Lung (tissue), 12 donors: ENCODE data around the gene HSPG2. TPM values are rescaled to one million over a fixed set of nuclear protein-coding genes. Genes with fewer than 3 reads are reported as not detected.

Source experiments
- ATAC-seq: fragments of 200-7000 bp; cut with Tn5 transposase; one replicate; pipeline ENCODE4 v1.9.1; 2020; ENCODE audit warnings: moderate number of reproducible peaks; ENCODE audit not compliant: insufficient read depth, low FRiP score
- DNase-seq, 3 donors: peaks; one replicate each; pipeline ENCODE4 v3.0.0-alpha.2; 2013 to 2017
- H3K27ac ChIP-seq, 2 donors: one replicate each; pipeline ENCODE4 v1.5.1; 2013; ENCODE audit warnings: mild to moderate bottlenecking in 2 of 2, moderate library complexity in 2 of 2, control low read depth in 1 of 2, inconsistent platforms in 1 of 2, low read depth in 1 of 2, low read length in 1 of 2
- H3K27me3 ChIP-seq, 3 donors: one replicate each; pipeline ENCODE4 v1.5.1; 2013; ENCODE audit warnings: low read length in 2 of 3; ENCODE audit not compliant: control insufficient read depth in 3 of 3, insufficient read depth in 3 of 3
- H3K36me3 ChIP-seq, 4 donors: one replicate each; pipeline ENCODE4 v1.5.1; 2013; ENCODE audit warnings: low read length in 4 of 4, mild to moderate bottlenecking in 1 of 4, moderate library complexity in 1 of 4; ENCODE audit not compliant: control insufficient read depth in 4 of 4, insufficient read depth in 4 of 4
- H3K4me1 ChIP-seq, 5 donors: one replicate each; pipeline ENCODE4 v1.5.1; 2013; ENCODE audit warnings: low read length in 5 of 5, mild to moderate bottlenecking in 2 of 5, moderate library complexity in 1 of 5; ENCODE audit not compliant: control insufficient read depth in 5 of 5, insufficient read depth in 5 of 5
- H3K4me3 ChIP-seq: one replicate; pipeline ENCODE4 v1.5.1; 2013; ENCODE audit warnings: mild to moderate bottlenecking, control low read depth, moderate library complexity
- H3K9ac ChIP-seq, 2 donors: one replicate each; pipeline ENCODE4 v1.5.1; 2013; ENCODE audit warnings: low read length in 2 of 2, control low read depth in 1 of 2; ENCODE audit not compliant: insufficient read depth in 1 of 2
- H3K9me3 ChIP-seq, 4 donors: one replicate each; pipeline ENCODE4 v1.5.1; 2013; ENCODE audit warnings: low read length in 3 of 4, mild to moderate bottlenecking in 1 of 4, moderate library complexity in 1 of 4; ENCODE audit not compliant: control insufficient read depth in 4 of 4, insufficient read depth in 3 of 4
- CTCF ChIP-seq: IDR thresholded peaks from 2 replicates; pipeline ENCODE4 v1.5.1; 2012; ENCODE audit warnings: mild to moderate bottlenecking; ENCODE audit errors: control extremely low read depth, extremely low read depth
- WGBS, 2 donors: extraction: QIAGEN DNeasy Blood & Tissue Kit; methylation state at CpG; one replicate each; pipeline ENCODE4 v1.1.7; 2013; 5-methylcytosine and 5-hydroxymethylcytosine counted together
- polyA plus RNA-seq, 2 donors: library from polyadenylated mRNA; stranded (reverse); fragments of 200-250 nt; gene quantifications; one replicate each; pipeline ENCODE4 v1.2.1, GENCODE V29; 2013
- total RNA-seq, 2 donors: library from RNA; depleted of rRNA in 1 of 2; stranded (reverse); fragments of >200 nt in 1 of 2; gene quantifications; one replicate each; pipeline ENCODE4 v1.2.1, GENCODE V29; 2014 to 2021
- donor health status: control.
- donor health status: control.
- donor health status: Bipolar disorder and iron deficiency.
- donor health status: healthy.
- donor health status: DM: yes; HTN: yes; CAD: no.

The HSPG2 gene
- total and polyA plus RNA-seq, 4 donors = 58.0 to 335 (median 140) TPM

DNA sequence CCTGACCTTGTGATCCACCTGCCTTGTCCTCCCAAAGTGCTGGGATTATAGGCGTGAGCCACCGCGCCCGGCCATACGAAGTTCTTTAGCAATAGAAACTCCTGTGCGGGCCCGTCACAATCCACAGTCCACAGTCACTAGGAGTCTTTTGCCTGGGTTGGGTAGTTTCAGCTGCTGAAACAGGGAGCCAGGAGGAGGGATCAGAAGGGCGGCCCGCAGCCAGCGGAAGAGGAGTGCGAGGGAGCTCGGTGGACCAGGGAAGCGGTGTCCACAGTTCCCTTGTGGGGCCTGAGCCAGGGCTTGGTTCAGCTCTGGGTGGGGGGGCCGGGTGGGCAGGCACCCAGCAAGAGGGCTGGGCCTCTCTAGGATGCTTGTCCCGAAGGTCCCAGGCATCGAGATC is 17.9 kb upstream of the HSPG2 start:
- Histone ChIP-seq H3K4me1 (peaks cover 0 to 22% (median 10%) of the 10 kb centered on the region in 5 donors), H3K9me3 (no peaks in the 10 kb centered on the region), H3K36me3 (no peaks in the 10 kb centered on the region), H3K27me3 (no peaks in the 10 kb centered on the region), H3K27ac (no peak overlapping the region), H3K9ac (no peak overlapping the region), H3K4me3 (no peak overlapping the region)
- WGBS, 2 donors = 79 to 82% methylated on average over 16 of the region's 16 CpGs
- DNase-seq (no peak), ATAC-seq (no peak)
- no peak for TF ChIP-seq CTCF

DNA sequence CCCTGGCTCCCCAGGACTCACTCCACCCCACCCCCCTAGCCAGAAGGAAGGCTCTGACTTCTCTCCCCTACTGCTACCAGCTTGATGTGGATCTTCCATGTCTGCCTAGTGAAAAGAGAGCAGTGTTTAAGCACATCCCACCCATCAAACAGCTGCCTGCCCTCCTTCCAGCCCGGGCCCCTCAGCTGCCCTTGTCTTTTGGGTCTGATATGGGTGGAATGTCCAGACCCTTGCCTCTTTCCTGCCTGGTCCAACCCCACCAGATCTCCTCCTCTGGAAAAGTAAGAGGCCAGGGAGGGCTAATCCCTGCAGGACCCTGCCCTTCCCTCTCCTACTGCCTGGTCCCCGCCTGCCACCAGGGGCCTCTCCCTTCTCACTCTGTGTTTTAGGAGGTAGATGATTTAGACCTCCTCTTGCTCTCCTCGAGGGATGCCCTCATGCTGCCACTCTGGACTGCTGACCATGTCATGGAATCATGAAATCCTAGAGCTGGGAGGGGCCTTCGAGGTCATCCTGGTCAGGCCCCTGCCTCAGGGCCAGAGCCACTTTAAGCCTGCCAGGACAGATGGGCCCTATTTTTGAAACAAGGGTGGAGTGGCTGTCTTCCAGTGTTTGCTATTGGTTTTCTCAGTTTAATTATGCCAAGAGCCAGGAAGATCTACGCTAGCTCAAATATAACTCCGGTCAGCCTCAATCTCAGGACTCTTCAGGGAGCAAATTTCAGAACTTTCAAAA is 15.8 kb upstream of the HSPG2 start:
- Histone ChIP-seq H3K4me1 (peaks cover 0 to 19% (median 10%) of the 10 kb centered on the region in 5 donors), H3K9ac (no peak overlapping the region), H3K27ac (no peak overlapping the region), H3K27me3 (no peaks in the 10 kb centered on the region), H3K9me3 (no peaks in the 10 kb centered on the region), H3K4me3 (no peak overlapping the region), H3K36me3 (no peaks in the 10 kb centered on the region)
- TF ChIP-seq CTCF = no peak
- DNase-seq (no peak), ATAC-seq (no peak)
- 79 to 95% methylated on average over 6 of the region's 6 CpGs for WGBS, 2 donors

GRCh38 chr1:21951226-21951870 is 14.2 kb upstream of the HSPG2 start:
- H3K27ac ChIP-seq = no peak overlapping the region
- ATAC-seq = no peak
- no peak overlapping the region for H3K9ac ChIP-seq
- no peak for TF ChIP-seq CTCF
- no peaks in the 10 kb centered on the region for H3K36me3 ChIP-seq
- no peaks in the 10 kb centered on the region for H3K9me3 ChIP-seq
- peaks cover 0 to 11% (median 8%) of the 10 kb centered on the region in 5 donors for H3K4me1 ChIP-seq
- WGBS, 2 donors = 85 to 95% methylated on average over 12 of the region's 12 CpGs
- H3K27me3 ChIP-seq = no peaks in the 10 kb centered on the region
- no peak overlapping the region for H3K4me3 ChIP-seq
- DNase-seq = no peak
